HCT116 (cell line): ENCODE data around the gene MBD6. TPM values are rescaled to one million over a fixed set of nuclear protein-coding genes. Genes with fewer than 3 reads are reported as not detected.

Experiments used
- ATAC-seq: fragments of 200-7000 bp; cut with Tn5 transposase; 2 replicates; pipeline ENCODE4 v1.9.1; 2020; ENCODE audit warnings: mild to moderate bottlenecking, moderate library complexity
- BruUV-seq: library from RNA; stranded (reverse); fragments of 400-500 nt; replicated peaks from 2 replicates; lab custom pipeline; 2021; lab: Mats Ljungman, UMichigan
- CTCF ChIA-PET: fragments of 300-600 bp; sonication (Branson Sonifier 250); formaldehyde crosslinking; loops from one replicate; lab custom pipeline; 2021; ENCODE audit warnings: antibody characterized with exemption; lab: Charles Lee
- POLR2A ChIA-PET: fragments of 300-600, 350-600 bp; sonication (Branson Sonifier 250); formaldehyde crosslinking; loops from one replicate; lab custom pipeline; 2021; ENCODE audit warnings: antibody characterized with exemption; lab: Charles Lee
- RAD21 ChIA-PET, 2 experiments: fragments of 300-600 bp; sonication (Branson Sonifier 250); formaldehyde crosslinking; loops; one replicate each; lab custom pipeline; 2023; ENCODE audit warnings: low total read pairs in 2 of 2; ENCODE audit not compliant: uncharacterized antibody in 2 of 2, unreplicated experiment in 2 of 2, low non-redundant PET in 1 of 2; lab: Charles Lee
- DNase-seq: peaks from one replicate; pipeline ENCODE4 v3.0.0-alpha.2; 2010; ENCODE audit warnings: low read depth, low spot score
- H2AFZ ChIP-seq: fragments of 200-600 bp; shearing (Covaris generic), sonication (generic); 2 replicates; pipeline ENCODE4 v1.6.1; 2017; ENCODE audit warnings: low read depth, mixed run types, mixed read lengths, antibody characterized with exemption, low read length; ENCODE audit not compliant: poor library complexity, severe bottlenecking
- H3K27ac ChIP-seq: 2 replicates; pipeline ENCODE4 v1.5.1; 2012; ENCODE audit warnings: low read depth, low read length
- H3K27me3 ChIP-seq: fragments of 200-600 bp; sonication (generic); 2 replicates; pipeline ENCODE4 v1.6.1; 2016; ENCODE audit warnings: mixed run types, low read length, mixed read lengths; ENCODE audit not compliant: insufficient read depth
- H3K36me3 ChIP-seq, 2 experiments: fragments of 200-500 bp in 1 of 2; fragments of 200-600 bp in 1 of 2; sonication (Bioruptor generic) in 1 of 2; sonication (generic) in 1 of 2; 2 replicates each; pipeline versions ENCODE4 v1.5.1 to v1.6.1; 2014 to 2016; ENCODE audit warnings: low read length in 2 of 2, inconsistent platforms in 1 of 2, mixed read lengths in 1 of 2, mixed run types in 1 of 2; ENCODE audit not compliant: insufficient read depth in 2 of 2, control insufficient read depth in 1 of 2
- H3K4me1 ChIP-seq, 2 experiments: fragments of 200-600 bp in 1 of 2; sonication (generic) in 1 of 2; 2 replicates each; pipeline versions ENCODE4 v1.5.1 to v1.6.1; 2012 to 2017; ENCODE audit warnings: low read length in 2 of 2, inconsistent platforms in 1 of 2, mild to moderate bottlenecking in 1 of 2, mixed read lengths in 1 of 2, mixed run types in 1 of 2, moderate library complexity in 1 of 2; ENCODE audit not compliant: insufficient read depth in 2 of 2, control insufficient read depth in 1 of 2
- H3K4me2 ChIP-seq: fragments of 200-600 bp; sonication (generic); 2 replicates; pipeline ENCODE4 v1.6.1; 2017; ENCODE audit warnings: mixed run types, low read length, mixed read lengths
- H3K4me3 ChIP-seq, 2 experiments: fragments of 200-600 bp in 1 of 2; sonication (generic) in 1 of 2; replicated peaks in 1 of 2; 2 replicates each; pipeline ENCODE4 v1.5.1; 2011 to 2016; ENCODE audit warnings: low read length in 2 of 2, control low read depth in 1 of 2, low read depth in 1 of 2, mild to moderate bottlenecking in 1 of 2, mixed read lengths in 1 of 2, mixed run types in 1 of 2
- H3K79me2 ChIP-seq: fragments of 200-600 bp; sonication (generic); 2 replicates; pipeline ENCODE4 v1.6.1; 2017; ENCODE audit warnings: mild to moderate bottlenecking, mixed run types, low read length, moderate library complexity, mixed read lengths; ENCODE audit not compliant: insufficient read depth
- H3K9ac ChIP-seq: fragments of 200-600 bp; sonication (generic); 2 replicates; pipeline ENCODE4 v1.6.1; 2016; ENCODE audit warnings: low read length, mixed read lengths
- H3K9me2 ChIP-seq: fragments of 200-600 bp; sonication (generic), shearing (Covaris generic); 2 replicates; pipeline ENCODE4 v1.6.1; 2017; ENCODE audit warnings: mixed run types, mild to moderate bottlenecking, moderate library complexity; ENCODE audit not compliant: insufficient read depth
- H3K9me3 ChIP-seq, 2 experiments: fragments of 200-500 bp in 1 of 2; fragments of 200-600 bp in 1 of 2; sonication (Bioruptor generic) in 1 of 2; sonication (generic) in 1 of 2; 2 replicates each; pipeline ENCODE4 v1.6.1; 2014 to 2017; ENCODE audit warnings: low read length in 2 of 2, mixed read lengths in 2 of 2, inconsistent platforms in 1 of 2, low read depth in 1 of 2, mild to moderate bottlenecking in 1 of 2, mixed run types in 1 of 2, moderate library complexity in 1 of 2; ENCODE audit not compliant: control insufficient read depth in 1 of 2, insufficient read depth in 1 of 2
- H4K20me1 ChIP-seq: fragments of 200-600 bp; sonication (generic), shearing (Covaris generic); 2 replicates; pipeline ENCODE4 v1.6.1; 2017; ENCODE audit warnings: mixed run types, mild to moderate bottlenecking, moderate library complexity; ENCODE audit not compliant: insufficient read depth
- CBX3 ChIP-seq: IDR thresholded peaks from 2 replicates; pipeline ENCODE4 v1.6.1; 2012; ENCODE audit warnings: low read depth
- CTCF ChIP-seq, 3 experiments: fragments of 200-600 bp in 1 of 3; sonication (generic) in 1 of 3; IDR thresholded peaks in 2 of 3; conservative IDR thresholded peaks in 1 of 3; 2 replicates each; pipeline ENCODE4 v1.5.1; 2012 to 2017; ENCODE audit warnings: low read depth in 2 of 3, low read length in 2 of 3, antibody characterized with exemption in 1 of 3, borderline replicate concordance in 1 of 3, control low read depth in 1 of 3, mild to moderate bottlenecking in 1 of 3, mixed read lengths in 1 of 3, mixed run types in 1 of 3, moderate library complexity in 1 of 3; ENCODE audit not compliant: insufficient read depth in 1 of 3
- EGR1 ChIP-seq: IDR thresholded peaks from 2 replicates; pipeline ENCODE4 v1.6.1; 2012; ENCODE audit warnings: low read depth
- ELF1 ChIP-seq: IDR thresholded peaks from 2 replicates; pipeline ENCODE4 v1.6.1; 2012; ENCODE audit warnings: low read depth, borderline replicate concordance
- EZH2 ChIP-seq: fragments of 200-600 bp; sonication (generic); IDR thresholded peaks from 2 replicates; pipeline ENCODE4 v1.6.1; 2017; ENCODE audit warnings: antibody characterized with exemption, mixed run types
- EZH2phosphoT487 ChIP-seq: fragments of 200-600 bp; IDR thresholded peaks from 2 replicates; pipeline ENCODE4 v1.6.1; 2018; ENCODE audit warnings: antibody characterized with exemption, borderline replicate concordance
- JUND ChIP-seq: IDR thresholded peaks from 2 replicates; pipeline ENCODE4 v1.6.1; 2012
- POLR2A ChIP-seq: IDR thresholded peaks from 2 replicates; pipeline ENCODE4 v1.7.0; 2011; ENCODE audit warnings: borderline replicate concordance; ENCODE audit not compliant: insufficient read depth, insufficient read length; ENCODE audit errors: extremely low read depth
- POLR2AphosphoS5 ChIP-seq: IDR thresholded peaks from 2 replicates; pipeline ENCODE4 v1.6.1; 2011; ENCODE audit warnings: mild to moderate bottlenecking, low read depth, low read length, moderate library complexity
- RAD21 ChIP-seq: IDR thresholded peaks from 2 replicates; pipeline ENCODE4 v1.6.1; 2012; ENCODE audit warnings: low read depth, mild to moderate bottlenecking
- SP1 ChIP-seq: IDR thresholded peaks from 2 replicates; pipeline ENCODE4 v1.6.1; 2012; ENCODE audit warnings: low read depth
- SRF ChIP-seq: IDR thresholded peaks from 2 replicates; pipeline ENCODE4 v1.6.1; 2012; ENCODE audit warnings: low read depth
- YY1 ChIP-seq: IDR thresholded peaks from 2 replicates; pipeline ENCODE4 v1.6.1; 2011; ENCODE audit warnings: low read length, low read depth, moderate library complexity, mild to moderate bottlenecking; ENCODE audit not compliant: insufficient replicate concordance; ENCODE audit errors: extremely low read depth
- ZNF274 ChIP-seq: fragments of 200-500 bp; sonication (Bioruptor generic); IDR thresholded peaks from 2 replicates; pipeline ENCODE4 v1.6.1; 2014; ENCODE audit warnings: mild to moderate bottlenecking, low read depth, low read length, inconsistent platforms
- intact Hi-C: fragments of 100-400 bp; cut with micrococcal nuclease; formaldehyde crosslinking; loops from 2 replicates; pipeline ENCODE4 v1.10.0; 2022
- total RNA-seq: library from RNA; stranded (reverse); gene quantifications from one replicate; pipeline ENCODE4 v1.2.1, GENCODE V29; 2021; ENCODE audit not compliant: unreplicated experiment
- TF ChIP-seq, protein P1 (sequence below): IDR thresholded peaks from 2 replicates; pipeline ENCODE4 v1.6.1; 2012
- TF ChIP-seq, protein P2 (sequence below): IDR thresholded peaks from 2 replicates; pipeline ENCODE4 v1.6.1; 2011; ENCODE audit warnings: mild to moderate bottlenecking, low read length, moderate library complexity; ENCODE audit not compliant: insufficient replicate concordance; ENCODE audit errors: extremely low read depth
- TF ChIP-seq, protein P3 (sequence below): IDR thresholded peaks from 2 replicates; pipeline ENCODE4 v1.6.1; 2012

Gene MBD6
- total RNA-seq, 1 experiment from 2014 or later, result 70.1 TPM

GRCh38 chr12:57552306-57552651 lies 29.7 kb downstream of the MBD6 start:
- CTCF ChIA-PET, result no interaction called here
- BruUV-seq, result no TSS peak
- POLR2A ChIA-PET, result no interaction called here

DNA sequence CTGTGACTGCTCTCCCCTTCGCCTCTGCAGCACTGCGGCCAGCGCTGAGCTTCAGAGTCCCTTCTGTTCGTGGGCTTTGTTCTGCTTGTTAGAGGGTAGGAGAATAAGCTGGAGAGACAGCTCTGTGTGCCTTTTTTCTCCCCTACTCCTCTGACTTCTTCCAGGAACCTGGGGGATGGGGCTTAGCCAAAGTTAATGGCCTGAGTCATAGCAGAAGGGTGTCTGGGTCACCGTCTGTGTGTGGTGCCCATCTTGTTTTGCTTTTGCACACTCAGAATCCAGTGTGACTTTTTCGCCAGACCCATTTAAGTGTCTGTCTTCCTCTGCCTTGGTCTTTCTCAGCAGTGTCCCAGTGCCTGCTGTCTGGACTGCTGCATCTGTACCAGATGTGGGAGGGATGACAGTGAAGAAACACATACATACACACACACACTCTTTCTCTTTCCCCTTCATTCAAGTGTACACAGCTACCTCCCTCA lies 30.2 kb downstream of the MBD6 start:
- intact Hi-C loops, result no loop called here
- H3K36me3 ChIP-seq, result no peaks in the 10 kb centered on the region
- DNase-seq (no peak), ATAC-seq (no peak)
- no peaks in the 10 kb centered on the region for H3K9me3 ChIP-seq
- BruUV-seq, result no TSS peak
- POLR2A ChIA-PET, result no interaction called here
- H3K9me2 ChIP-seq, result no peaks in the 10 kb centered on the region
- no peaks in the 10 kb centered on the region for H3K27me3 ChIP-seq
- no peak overlapping the region for H2AFZ ChIP-seq
- peak overlapping the region; percentile 32 for H3K4me2 ChIP-seq
- H3K9ac ChIP-seq, result no peak overlapping the region
- H3K27ac ChIP-seq, result no peak overlapping the region
- H4K20me1 ChIP-seq, result no peaks in the 10 kb centered on the region
- peaks cover 3 to 30% of the 10 kb centered on the region in 2 experiments; a peak in 3 of 4 replicates for H3K4me1 ChIP-seq
- H3K79me2 ChIP-seq, result no peaks in the 10 kb centered on the region
- RAD21 ChIA-PET, result no interaction called here
- H3K4me3 ChIP-seq, result no peak overlapping the region
- CTCF ChIA-PET, result no interaction called here
- no peak for TF ChIP-seq YY1
- no peak for TF ChIP-seq POLR2AphosphoS5
- TF ChIP-seq, protein P1, sequence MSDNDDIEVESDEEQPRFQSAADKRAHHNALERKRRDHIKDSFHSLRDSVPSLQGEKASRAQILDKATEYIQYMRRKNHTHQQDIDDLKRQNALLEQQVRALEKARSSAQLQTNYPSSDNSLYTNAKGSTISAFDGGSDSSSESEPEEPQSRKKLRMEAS, result no peak
- no peak for TF ChIP-seq EGR1
- no peak for TF ChIP-seq ELF1
- no peak for TF ChIP-seq JUND
- TF ChIP-seq CBX3, result no peak
- no peak for TF ChIP-seq CTCF (IDR thresholded peaks at IDR 0.05 in 2 of 3, conservative IDR thresholded peaks at IDR 0.05 in 1 of 3; ENCODE audit: borderline replicate concordance in 1 of 3, insufficient read depth in 1 of 3, low read depth in 2 of 3, low read length in 2 of 3)
- TF ChIP-seq ZNF274, result no peak
- no peak for TF ChIP-seq POLR2A
- TF ChIP-seq EZH2phosphoT487, result no peak
- TF ChIP-seq, protein P2, sequence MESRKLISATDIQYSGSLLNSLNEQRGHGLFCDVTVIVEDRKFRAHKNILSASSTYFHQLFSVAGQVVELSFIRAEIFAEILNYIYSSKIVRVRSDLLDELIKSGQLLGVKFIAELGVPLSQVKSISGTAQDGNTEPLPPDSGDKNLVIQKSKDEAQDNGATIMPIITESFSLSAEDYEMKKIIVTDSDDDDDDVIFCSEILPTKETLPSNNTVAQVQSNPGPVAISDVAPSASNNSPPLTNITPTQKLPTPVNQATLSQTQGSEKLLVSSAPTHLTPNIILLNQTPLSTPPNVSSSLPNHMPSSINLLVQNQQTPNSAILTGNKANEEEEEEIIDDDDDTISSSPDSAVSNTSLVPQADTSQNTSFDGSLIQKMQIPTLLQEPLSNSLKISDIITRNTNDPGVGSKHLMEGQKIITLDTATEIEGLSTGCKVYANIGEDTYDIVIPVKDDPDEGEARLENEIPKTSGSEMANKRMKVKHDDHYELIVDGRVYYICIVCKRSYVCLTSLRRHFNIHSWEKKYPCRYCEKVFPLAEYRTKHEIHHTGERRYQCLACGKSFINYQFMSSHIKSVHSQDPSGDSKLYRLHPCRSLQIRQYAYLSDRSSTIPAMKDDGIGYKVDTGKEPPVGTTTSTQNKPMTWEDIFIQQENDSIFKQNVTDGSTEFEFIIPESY, result no peak
- TF ChIP-seq EZH2, result no peak
- no peak for TF ChIP-seq SRF
- TF ChIP-seq, protein P3, sequence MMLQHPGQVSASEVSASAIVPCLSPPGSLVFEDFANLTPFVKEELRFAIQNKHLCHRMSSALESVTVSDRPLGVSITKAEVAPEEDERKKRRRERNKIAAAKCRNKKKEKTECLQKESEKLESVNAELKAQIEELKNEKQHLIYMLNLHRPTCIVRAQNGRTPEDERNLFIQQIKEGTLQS, result no peak
- TF ChIP-seq SP1, result no peak

More at GRCh38 chr12:57552306-57552651, 29.7 kb downstream of the MBD6 start:
- TF ChIP-seq JUND (no peak), RAD21 (no peak), ELF1 (no peak)
- TF ChIP-seq, protein P1, result no peak
- no peak overlapping the region for H3K9ac ChIP-seq
- no peak overlapping the region for H2AFZ ChIP-seq
- no peak overlapping the region for H3K4me3 ChIP-seq
- DNase-seq (no peak), ATAC-seq (no peak)
- H3K36me3 ChIP-seq, result no peaks in the 10 kb centered on the region
- no peak overlapping the region for H3K27ac ChIP-seq
- H3K27me3 ChIP-seq, result no peaks in the 10 kb centered on the region
- H3K4me1 ChIP-seq, result peaks cover 3 to 34% of the 10 kb centered on the region in 2 experiments; a peak in 3 of 4 replicates
- H3K4me2 ChIP-seq, result no peak overlapping the region; the same call in 1 of the 2 replicates
- no peaks in the 10 kb centered on the region for H3K9me3 ChIP-seq
- RAD21 ChIA-PET, result no interaction called here
- no peaks in the 10 kb centered on the region for H3K9me2 ChIP-seq
- H4K20me1 ChIP-seq, result no peaks in the 10 kb centered on the region
- no peaks in the 10 kb centered on the region for H3K79me2 ChIP-seq
- intact Hi-C loops, result no loop called here
